Natural killer cell treated with Interleukin-12 subunit alpha and Interleukin-12 subunit beta and Interleukin-15 and Interleukin-18, amount 100 ng/mL, for 72 hours (primary cell): ENCODE data around the gene CHST12. TPM values are rescaled to one million over a fixed set of nuclear protein-coding genes. Genes with fewer than 3 reads are reported as not detected.
A peak's percentile ranks its signal among the peaks of the same experiment; 100 is the strongest.
"Not testable (repeated sequence)": the region's sequence is repeated elsewhere in the genome, so short reads cannot be mapped to it uniquely, and the experiment has no call there.

Experiments used
- ATAC-seq, 2 donors: fragments of 150-1000 bp; cut with Tn5 transposase in 1 of 2; sonication (Bioruptor Pico), chemical (Tn5 transposase) in 1 of 2; 2 replicates each; pipeline ENCODE4 v1.10.0; 2021
- DNase-seq: peaks from one replicate; pipeline ENCODE4 v3.0.0; 2022; ENCODE audit warnings: low spot score
- H3K27ac Mint-ChIP-seq, 2 donors: 1 replicate in 1 of 2; 2 replicates in 1 of 2; pipeline ENCODE4 v1.8.0; 2022; ENCODE audit warnings: mixed read lengths in 2 of 2, mild to moderate bottlenecking in 1 of 2, moderate library complexity in 1 of 2
- H3K27me3 Mint-ChIP-seq, 2 donors: 1 replicate in 1 of 2; 2 replicates in 1 of 2; pipeline ENCODE4 v1.8.0; 2022; ENCODE audit warnings: mixed read lengths in 2 of 2
- H3K36me3 Mint-ChIP-seq: one replicate; pipeline ENCODE4 v1.8.0; 2022; ENCODE audit warnings: mixed read lengths
- H3K4me1 Mint-ChIP-seq, 2 donors: 1 replicate in 1 of 2; 2 replicates in 1 of 2; pipeline ENCODE4 v1.8.0; 2022; ENCODE audit warnings: low read depth in 2 of 2, mixed read lengths in 2 of 2, mild to moderate bottlenecking in 1 of 2
- H3K4me3 Mint-ChIP-seq: one replicate; pipeline ENCODE4 v1.8.0; 2022; ENCODE audit warnings: mixed read lengths
- H3K9me3 Mint-ChIP-seq: 2 replicates; pipeline ENCODE4 v1.8.0; 2022; ENCODE audit warnings: mixed read lengths
- total RNA-seq, 2 donors: library from RNA; stranded (reverse); gene quantifications; one replicate each; pipeline ENCODE4 v1.2.3, GENCODE V29; 2022

Gene CHST12
- total RNA-seq, 2 donors from 2014 or later = 29.6 to 31.7 TPM

GRCh38 chr7:2459674-2460073, 56.3 kb downstream of the CHST12 start:
- DNase-seq (no peak), ATAC-seq (no peak)
- Mint-ChIP-seq H3K27ac (peak overlapping the region in 1 of 2 donors; percentile 88), H3K4me1 (peaks cover 20 to 21% of the 10 kb centered on the region in 2 donors), H3K36me3 (no peaks in the 10 kb centered on the region), H3K4me3 (no peak overlapping the region), H3K9me3 (no peaks in the 10 kb centered on the region), H3K27me3 (no peaks in the 10 kb centered on the region)

- H3K4me3 Mint-ChIP-seq = no peak overlapping the region
- no peak overlapping the region for H3K27ac Mint-ChIP-seq
- H3K27me3 Mint-ChIP-seq = no peaks in the 10 kb centered on the region
- ATAC-seq = no peak
- peaks cover 20 to 21% of the 10 kb centered on the region in 2 donors for H3K4me1 Mint-ChIP-seq
- DNase-seq = no peak
- H3K9me3 Mint-ChIP-seq = no peaks in the 10 kb centered on the region
- H3K36me3 Mint-ChIP-seq = no peaks in the 10 kb centered on the region
Observed at GRCh38 chr7:2460188-2460587, 56.8 kb downstream of the CHST12 start.

- no peaks in the 10 kb centered on the region for H3K36me3 Mint-ChIP-seq
- H3K9me3 Mint-ChIP-seq = no peaks in the 10 kb centered on the region
- H3K27me3 Mint-ChIP-seq = no peaks in the 10 kb centered on the region
- no peak for ATAC-seq
- H3K4me1 Mint-ChIP-seq = peaks cover 20 to 21% of the 10 kb centered on the region in 2 donors
- no peak overlapping the region for H3K27ac Mint-ChIP-seq
- DNase-seq = no peak
- H3K4me3 Mint-ChIP-seq = no peak overlapping the region
Observed at GRCh38 chr7:2460641-2461040, 57.2 kb downstream of the CHST12 start.

- H3K4me1 Mint-ChIP-seq = peaks cover 20% of the 10 kb centered on the region in 2 donors
- H3K27me3 Mint-ChIP-seq = no peaks in the 10 kb centered on the region
- ATAC-seq (no peak), DNase-seq (peak; percentile 58)
- no peaks in the 10 kb centered on the region for H3K9me3 Mint-ChIP-seq
- H3K4me3 Mint-ChIP-seq = no peak overlapping the region
- H3K36me3 Mint-ChIP-seq = no peaks in the 10 kb centered on the region
- no peak overlapping the region for H3K27ac Mint-ChIP-seq
Observed at GRCh38 chr7:2461268-2462026, 58.0 kb downstream of the CHST12 start.

- Mint-ChIP-seq H3K36me3 (no peaks in the 10 kb centered on the region), H3K4me1 (peaks cover 12 to 13% of the 10 kb centered on the region in 2 donors), H3K27ac (no peak overlapping the region), H3K27me3 (no peaks in the 10 kb centered on the region), H3K9me3 (no peaks in the 10 kb centered on the region), H3K4me3 (no peak overlapping the region)
- ATAC-seq (no peak), DNase-seq (no peak)
Observed at GRCh38 chr7:2462731-2463130, 59.3 kb downstream of the CHST12 start.

GRCh38 chr7:2465928-2466327, 62.5 kb downstream of the CHST12 start:
- H3K4me3 Mint-ChIP-seq = no peak overlapping the region
- no peak overlapping the region for H3K27ac Mint-ChIP-seq
- peaks cover 5 to 11% of the 10 kb centered on the region in 2 donors for H3K4me1 Mint-ChIP-seq
- peaks cover 10 to 12% of the 10 kb centered on the region in 2 donors for H3K27me3 Mint-ChIP-seq
- H3K36me3 Mint-ChIP-seq = no peaks in the 10 kb centered on the region
- H3K9me3 Mint-ChIP-seq = no peaks in the 10 kb centered on the region
- DNase-seq (no peak), ATAC-seq (no peak)

- ATAC-seq (no peak), DNase-seq (no peak)
- no peaks in the 10 kb centered on the region for H3K9me3 Mint-ChIP-seq
- H3K36me3 Mint-ChIP-seq = no peaks in the 10 kb centered on the region
- peaks cover 10 to 12% of the 10 kb centered on the region in 2 donors for H3K27me3 Mint-ChIP-seq
- H3K4me3 Mint-ChIP-seq = no peak overlapping the region
- H3K27ac Mint-ChIP-seq = no peak overlapping the region
- peaks cover 5 to 11% of the 10 kb centered on the region in 2 donors for H3K4me1 Mint-ChIP-seq
Observed at GRCh38 chr7:2466675-2467074, 63.3 kb downstream of the CHST12 start.

- H3K36me3 Mint-ChIP-seq = no peaks in the 10 kb centered on the region
- peaks cover 10 to 12% of the 10 kb centered on the region in 2 donors for H3K27me3 Mint-ChIP-seq
- H3K4me1 Mint-ChIP-seq = peaks cover 5 to 11% of the 10 kb centered on the region in 2 donors
- H3K4me3 Mint-ChIP-seq = no peak overlapping the region
- H3K27ac Mint-ChIP-seq = no peak overlapping the region
- peak; percentile 51 for DNase-seq
- ATAC-seq = peak in 1 of 2 donors; percentile 26
- no peaks in the 10 kb centered on the region for H3K9me3 Mint-ChIP-seq
Observed at GRCh38 chr7:2468227-2468626, 64.8 kb downstream of the CHST12 start.

GRCh38 chr7:2469460-2470203, 66.2 kb downstream of the CHST12 start:
- not testable (repeated sequence) for H3K36me3 Mint-ChIP-seq, DNase-seq, H3K9me3 Mint-ChIP-seq, H3K4me3 Mint-ChIP-seq, H3K27ac Mint-ChIP-seq, ATAC-seq
- H3K4me1 Mint-ChIP-seq = peaks cover 5 to 11% of the 10 kb centered on the region in 2 donors
- H3K27me3 Mint-ChIP-seq = peaks cover 10 to 12% of the 10 kb centered on the region in 2 donors

- H3K36me3 Mint-ChIP-seq = no peaks in the 10 kb centered on the region
- H3K9me3 Mint-ChIP-seq = no peaks in the 10 kb centered on the region
- DNase-seq (no peak), ATAC-seq (no peak)
- peaks cover 5 to 11% of the 10 kb centered on the region in 2 donors for H3K4me1 Mint-ChIP-seq
- no peak overlapping the region for H3K4me3 Mint-ChIP-seq
- H3K27me3 Mint-ChIP-seq = peaks cover 10 to 12% of the 10 kb centered on the region in 2 donors
- H3K27ac Mint-ChIP-seq = no peak overlapping the region
Observed at GRCh38 chr7:2470204-2471021, 67.0 kb downstream of the CHST12 start.

GRCh38 chr7:2471022-2471329, 67.6 kb downstream of the CHST12 start:
- Mint-ChIP-seq H3K4me1 (peaks cover 5 to 11% of the 10 kb centered on the region in 2 donors), H3K36me3 (no peaks in the 10 kb centered on the region), H3K27ac (no peak overlapping the region), H3K27me3 (peaks cover 10 to 12% of the 10 kb centered on the region in 2 donors), H3K9me3 (no peaks in the 10 kb centered on the region), H3K4me3 (no peak overlapping the region)
- DNase-seq (no peak), ATAC-seq (no peak)

GRCh38 chr7:2471396-2471795, 68.0 kb downstream of the CHST12 start:
- DNase-seq (no peak), ATAC-seq (no peak)
- Mint-ChIP-seq H3K9me3 (no peaks in the 10 kb centered on the region), H3K27ac (no peak overlapping the region), H3K27me3 (peaks cover 10 to 12% of the 10 kb centered on the region in 2 donors), H3K4me1 (peaks cover 5 to 11% of the 10 kb centered on the region in 2 donors), H3K4me3 (no peak overlapping the region), H3K36me3 (no peaks in the 10 kb centered on the region)

- Mint-ChIP-seq H3K27ac (no peak overlapping the region), H3K9me3 (no peaks in the 10 kb centered on the region), H3K4me3 (no peak overlapping the region), H3K4me1 (peaks cover 11 to 12% of the 10 kb centered on the region in 2 donors), H3K27me3 (peaks cover 10 to 12% of the 10 kb centered on the region in 2 donors), H3K36me3 (no peaks in the 10 kb centered on the region)
- ATAC-seq = no peak
- no peak for DNase-seq
Observed at GRCh38 chr7:2472739-2473138, 69.3 kb downstream of the CHST12 start.
